Epithelial cell of esophagus (primary cell): ENCODE data around the gene TSSK6.
A peak's percentile ranks its signal among the peaks of the same experiment; 100 is the strongest.

Source experiments
- DNase-seq: peaks from one replicate; pipeline ENCODE4 v3.0.0; 2010; ENCODE audit warnings: low read depth
- H3K4me3 ChIP-seq: 2 replicates; pipeline ENCODE4 v1.5.1; 2011; ENCODE audit warnings: mild to moderate bottlenecking, low read length, control low read depth
- TF ChIP-seq, protein P1 (sequence below): IDR thresholded peaks from 2 replicates; pipeline ENCODE4 v1.5.1; 2011; ENCODE audit warnings: low read depth, mild to moderate bottlenecking, low read length, control low read depth, inconsistent platforms; ENCODE audit not compliant: insufficient read depth; ENCODE audit errors: missing control alignments

TSSK6 gene

DNA sequence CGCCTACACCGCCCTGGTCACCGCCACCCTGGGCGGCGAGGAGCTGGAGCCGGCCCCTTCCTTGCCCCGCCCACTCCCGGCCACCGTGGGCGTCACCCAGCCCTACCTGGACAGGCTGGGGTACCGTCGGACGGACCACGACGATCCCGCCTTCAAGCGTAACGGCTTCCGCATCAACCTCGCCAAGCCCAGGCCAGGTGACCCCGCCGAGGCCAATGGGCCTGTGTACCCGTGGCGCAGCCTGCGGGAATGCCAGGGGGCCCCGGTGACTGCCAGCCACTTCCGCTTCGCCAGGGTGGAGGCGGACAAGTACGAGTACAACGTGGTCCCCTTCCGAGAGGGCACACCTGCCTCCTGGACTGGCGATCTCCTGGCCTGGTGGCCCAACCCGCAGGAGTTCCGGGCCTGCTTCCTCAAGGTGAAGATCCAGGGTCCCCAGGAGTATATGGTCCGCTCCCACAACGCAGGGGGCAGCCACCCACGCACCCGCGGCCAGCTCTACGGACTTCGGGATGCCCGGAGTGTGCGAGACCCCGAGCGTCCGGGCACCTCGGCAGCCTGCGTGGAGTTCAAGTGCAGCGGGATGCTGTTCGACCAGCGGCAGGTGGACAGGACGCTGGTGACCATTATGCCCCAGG, 29.7 kb upstream of the TSSK6 start:
- TF ChIP-seq, protein P1, sequence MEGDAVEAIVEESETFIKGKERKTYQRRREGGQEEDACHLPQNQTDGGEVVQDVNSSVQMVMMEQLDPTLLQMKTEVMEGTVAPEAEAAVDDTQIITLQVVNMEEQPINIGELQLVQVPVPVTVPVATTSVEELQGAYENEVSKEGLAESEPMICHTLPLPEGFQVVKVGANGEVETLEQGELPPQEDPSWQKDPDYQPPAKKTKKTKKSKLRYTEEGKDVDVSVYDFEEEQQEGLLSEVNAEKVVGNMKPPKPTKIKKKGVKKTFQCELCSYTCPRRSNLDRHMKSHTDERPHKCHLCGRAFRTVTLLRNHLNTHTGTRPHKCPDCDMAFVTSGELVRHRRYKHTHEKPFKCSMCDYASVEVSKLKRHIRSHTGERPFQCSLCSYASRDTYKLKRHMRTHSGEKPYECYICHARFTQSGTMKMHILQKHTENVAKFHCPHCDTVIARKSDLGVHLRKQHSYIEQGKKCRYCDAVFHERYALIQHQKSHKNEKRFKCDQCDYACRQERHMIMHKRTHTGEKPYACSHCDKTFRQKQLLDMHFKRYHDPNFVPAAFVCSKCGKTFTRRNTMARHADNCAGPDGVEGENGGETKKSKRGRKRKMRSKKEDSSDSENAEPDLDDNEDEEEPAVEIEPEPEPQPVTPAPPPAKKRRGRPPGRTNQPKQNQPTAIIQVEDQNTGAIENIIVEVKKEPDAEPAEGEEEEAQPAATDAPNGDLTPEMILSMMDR = no peak
- H3K4me3 ChIP-seq = no peak overlapping the region
- no peak for DNase-seq

- no peak overlapping the region for H3K4me3 ChIP-seq
- DNase-seq = no peak
- TF ChIP-seq, protein P1 = no peak
Observed at GRCh38 chr19:19544257-19544953, 29.1 kb upstream of the TSSK6 start.

DNA sequence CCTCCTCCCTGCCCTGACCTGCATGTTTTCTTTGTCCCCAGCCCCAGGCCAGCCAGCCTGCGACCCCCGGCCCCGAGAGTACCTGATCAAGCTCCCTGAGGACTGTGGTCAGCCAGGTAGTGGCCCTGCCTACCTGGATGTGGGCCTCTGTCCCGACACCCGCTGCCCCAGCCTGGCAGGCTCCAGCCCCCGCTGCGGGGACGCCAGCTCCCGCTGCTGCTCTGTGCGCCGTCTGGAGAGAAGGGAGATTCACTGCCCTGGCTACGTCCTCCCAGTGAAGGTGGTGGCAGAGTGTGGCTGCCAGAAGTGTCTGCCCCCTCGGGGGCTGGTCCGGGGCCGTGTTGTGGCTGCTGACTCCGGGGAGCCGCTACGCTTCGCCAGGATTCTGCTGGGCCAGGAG, 28.3 kb upstream of the TSSK6 start:
- H3K4me3 ChIP-seq = no peak overlapping the region
- TF ChIP-seq, protein P1 = no peak
- no peak for DNase-seq

- no peak for DNase-seq
- no peak overlapping the region for H3K4me3 ChIP-seq
- TF ChIP-seq, protein P1 = no peak
Observed at GRCh38 chr19:19543101-19543500, 27.8 kb upstream of the TSSK6 start.

GRCh38 chr19:19542507-19542906, 27.2 kb upstream of the TSSK6 start:
- no peak for DNase-seq
- no peak overlapping the region for H3K4me3 ChIP-seq
- TF ChIP-seq, protein P1 = no peak

- H3K4me3 ChIP-seq = no peak overlapping the region
- no peak for DNase-seq
- TF ChIP-seq, protein P1 = no peak
Observed at GRCh38 chr19:19541616-19542015, 26.3 kb upstream of the TSSK6 start.

DNA sequence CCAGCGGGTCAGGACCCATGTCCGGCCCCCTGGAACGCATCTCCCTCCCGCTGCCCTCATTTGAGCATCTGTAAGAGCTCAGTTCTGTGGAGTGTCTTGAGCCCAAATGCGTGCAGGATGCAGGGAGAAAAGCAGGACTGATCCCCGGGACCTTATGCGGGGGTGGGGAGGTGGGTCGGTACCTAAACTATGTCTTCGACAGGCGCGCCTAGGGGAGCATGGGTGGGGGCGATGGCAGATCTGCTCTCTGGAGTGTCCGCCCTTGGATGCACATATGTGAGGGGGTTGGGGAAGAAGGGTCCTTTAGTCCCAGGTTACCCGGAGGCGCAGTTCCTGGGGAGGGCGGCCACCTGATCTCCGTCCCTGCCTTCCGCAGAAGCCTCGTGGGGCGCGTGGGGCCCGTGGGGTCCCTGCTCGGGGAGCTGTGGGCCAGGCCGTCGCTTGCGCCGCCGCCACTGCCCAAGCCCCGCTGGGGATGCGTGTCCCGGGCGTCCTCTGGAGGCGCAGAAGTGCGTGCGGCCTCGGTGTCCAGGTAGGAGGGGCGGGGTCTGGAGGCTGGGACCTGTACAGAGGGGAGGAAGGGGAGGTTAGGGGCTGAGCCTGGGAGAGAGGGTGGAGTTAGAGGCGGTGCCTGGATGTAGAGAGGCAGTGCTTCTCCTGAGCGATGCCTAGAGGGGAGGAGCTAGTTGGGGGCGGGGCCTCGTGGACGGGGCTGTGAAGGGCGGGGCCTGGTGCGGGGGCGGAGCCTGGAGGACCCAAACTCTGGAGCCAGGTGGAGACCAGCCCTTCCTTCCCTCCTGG, 25.6 kb upstream of the TSSK6 start:
- peak overlapping the region; percentile 26 for H3K4me3 ChIP-seq
- TF ChIP-seq, protein P1 = no peak
- peak; percentile 80 for DNase-seq
